Peyer's patch (tissue), 4 donors: Measurements from ENCODE around the gene FTCDNL1.

Source experiments
- POLR2A ChIP-seq, 2 donors: fragments of 450-650 bp; IDR thresholded peaks; one replicate each; pipeline ENCODE4 v1.5.1; 2017; ENCODE audit warnings: antibody characterized with exemption in 2 of 2, mild to moderate bottlenecking in 2 of 2, moderate library complexity in 2 of 2
- TF ChIP-seq, protein P1 (sequence below), 6 experiments: fragments of 450-650 bp in 4 of 6; fragments of 200-600 bp in 2 of 6; sonication (generic) in 1 of 6; IDR thresholded peaks; one replicate each; pipeline ENCODE4 v1.5.1; 2017 to 2019; ENCODE audit warnings: antibody characterized with exemption in 6 of 6, mild to moderate bottlenecking in 3 of 6, moderate library complexity in 1 of 6

DNA sequence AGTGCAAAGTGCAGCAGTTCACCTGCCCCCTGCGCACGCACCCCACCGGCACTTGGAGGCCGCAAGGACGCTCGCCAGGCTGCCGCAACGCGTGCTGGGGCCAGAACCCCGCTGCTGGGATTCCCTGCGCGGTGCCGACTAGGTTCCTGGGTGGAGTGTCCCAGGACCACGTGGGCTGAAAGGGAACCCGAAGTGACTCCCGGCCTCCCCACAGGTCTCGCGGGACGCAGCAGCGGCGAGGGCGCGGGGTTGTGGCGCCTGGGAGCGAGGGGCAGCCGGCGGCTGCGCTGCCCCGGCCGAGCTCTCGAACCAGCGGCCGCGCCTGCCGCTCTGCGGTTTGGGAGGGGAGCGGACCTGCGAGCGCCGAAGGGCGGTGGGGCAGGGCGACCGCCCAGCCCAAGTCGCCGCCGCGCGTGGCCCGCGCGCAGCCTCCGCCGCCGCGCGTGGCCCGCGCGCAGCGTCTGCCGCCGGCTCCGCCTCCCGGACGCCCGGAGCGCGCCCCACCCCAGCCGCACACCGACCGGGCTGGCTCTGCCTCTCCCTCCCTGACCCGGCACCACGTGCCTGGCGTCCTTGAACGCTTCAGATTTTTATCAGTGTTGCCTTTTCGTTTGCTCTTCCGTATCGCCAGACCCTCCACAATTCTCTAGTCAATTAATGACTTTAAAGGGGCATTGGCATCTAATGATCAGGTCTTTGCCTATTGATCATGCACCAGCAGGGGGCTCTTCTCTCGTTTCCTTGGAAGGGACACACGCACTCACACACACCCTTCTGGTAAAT is at the start of gene FTCDNL1:
- TF ChIP-seq, protein P1, sequence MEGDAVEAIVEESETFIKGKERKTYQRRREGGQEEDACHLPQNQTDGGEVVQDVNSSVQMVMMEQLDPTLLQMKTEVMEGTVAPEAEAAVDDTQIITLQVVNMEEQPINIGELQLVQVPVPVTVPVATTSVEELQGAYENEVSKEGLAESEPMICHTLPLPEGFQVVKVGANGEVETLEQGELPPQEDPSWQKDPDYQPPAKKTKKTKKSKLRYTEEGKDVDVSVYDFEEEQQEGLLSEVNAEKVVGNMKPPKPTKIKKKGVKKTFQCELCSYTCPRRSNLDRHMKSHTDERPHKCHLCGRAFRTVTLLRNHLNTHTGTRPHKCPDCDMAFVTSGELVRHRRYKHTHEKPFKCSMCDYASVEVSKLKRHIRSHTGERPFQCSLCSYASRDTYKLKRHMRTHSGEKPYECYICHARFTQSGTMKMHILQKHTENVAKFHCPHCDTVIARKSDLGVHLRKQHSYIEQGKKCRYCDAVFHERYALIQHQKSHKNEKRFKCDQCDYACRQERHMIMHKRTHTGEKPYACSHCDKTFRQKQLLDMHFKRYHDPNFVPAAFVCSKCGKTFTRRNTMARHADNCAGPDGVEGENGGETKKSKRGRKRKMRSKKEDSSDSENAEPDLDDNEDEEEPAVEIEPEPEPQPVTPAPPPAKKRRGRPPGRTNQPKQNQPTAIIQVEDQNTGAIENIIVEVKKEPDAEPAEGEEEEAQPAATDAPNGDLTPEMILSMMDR (IDR thresholded peaks at IDR 0.05): peak in 5 of 6 experiments; percentile 10 to 59 (median 50)
- TF ChIP-seq POLR2A (IDR thresholded peaks at IDR 0.05): peak in 1 of 2 donors; percentile 66
